Kidney (tissue), 14 donors: Measurements from ENCODE around the gene ST8SIA1. TPM values are rescaled to one million over a fixed set of nuclear protein-coding genes. Genes with fewer than 3 reads are reported as not detected.

Experiments
- DNase-seq, 5 donors: peaks; one replicate each; pipeline ENCODE4 v3.0.0-alpha.2; 2013 to 2020
- FAIRE-seq: peaks from 2 replicates; lab custom pipeline; 2012; peaks lifted over from hg19 to GRCh38; lab: Jason Lieb, UNC
- H3K27ac ChIP-seq, 2 donors: one replicate each; pipeline ENCODE4 v1.7.0; 2013; ENCODE audit warnings: low read depth in 2 of 2, low read length in 2 of 2, inconsistent platforms in 1 of 2
- H3K27me3 ChIP-seq: one replicate; pipeline ENCODE4 v1.7.1; 2013; ENCODE audit warnings: low read length, inconsistent platforms; ENCODE audit not compliant: control insufficient read depth, insufficient read depth
- H3K36me3 ChIP-seq, 3 donors: one replicate each; pipeline versions ENCODE4 v1.7.0 to v1.7.1; 2013; ENCODE audit warnings: low read length in 3 of 3, control low read depth in 1 of 3, inconsistent platforms in 1 of 3; ENCODE audit not compliant: insufficient read depth in 3 of 3, control insufficient read depth in 2 of 3
- H3K4me1 ChIP-seq, 3 donors: one replicate each; pipeline versions ENCODE4 v1.7.0 to v1.7.1; 2013; ENCODE audit warnings: low read length in 3 of 3, inconsistent platforms in 1 of 3, low read depth in 1 of 3; ENCODE audit not compliant: control insufficient read depth in 2 of 3, insufficient read depth in 2 of 3
- H3K4me3 ChIP-seq, 3 donors: one replicate each; pipeline versions ENCODE4 v1.7.0 to v1.8.1; 2013; ENCODE audit warnings: low read length in 3 of 3, control low read depth in 1 of 3, inconsistent platforms in 1 of 3
- H3K9ac ChIP-seq, 3 donors: one replicate each; pipeline versions ENCODE4 v1.7.0 to v1.7.1; 2013; ENCODE audit warnings: low read length in 3 of 3, control low read depth in 1 of 3, inconsistent platforms in 1 of 3
- H3K9me3 ChIP-seq, 3 donors: one replicate each; pipeline versions ENCODE4 v1.7.0 to v1.7.1; 2013; ENCODE audit warnings: low read length in 3 of 3, control low read depth in 1 of 3, inconsistent platforms in 1 of 3; ENCODE audit not compliant: control insufficient read depth in 2 of 3, insufficient read depth in 1 of 3
- CTCF ChIP-seq: IDR thresholded peaks from 3 replicates; pipeline ENCODE4 v1.5.1; 2012; ENCODE audit warnings: mild to moderate bottlenecking, moderate library complexity, borderline replicate concordance; ENCODE audit not compliant: insufficient read depth; ENCODE audit errors: extremely low read depth
- intact Hi-C: fragments of 100-400 bp; cut with DNase I; formaldehyde crosslinking; loops from one replicate; pipeline ENCODE4 v1.11.1; 2022
- polyA plus RNA-seq: library from polyadenylated mRNA; stranded (reverse); fragments of 350-450 nt; fragmentation: Illumina TruSeq; extraction: RNeasy Lipid Tissue Mini Kit (QIAGEN cat#74804); gene quantifications from one replicate; pipeline ENCODE4 v1.2.3, GENCODE V29; 2014; ENCODE audit warnings: low read depth, low replicate concordance; ENCODE audit not compliant: insufficient read depth
- total RNA-seq: library from RNA; stranded (reverse); fragmentation: NEBNext Ultra II Directional; extraction: Animal tissue kit (Norgen Biotek cat#: 25700); gene quantifications from one replicate; pipeline ENCODE4 v1.2.1, GENCODE V29; 2021
- donor health status: control.
- donor health status: control.
- donor health status: control.
- donor health status: control.
- donor health status: control.
- donor health status: DM: yes; HTN: yes; CAD: no.
- donor health status: Normal renal cell carcinoma (clear cell type).

Gene ST8SIA1
- total and polyA plus RNA-seq, 2 donors from 2014 or later = 2.8 to 4.7 TPM

DNA sequence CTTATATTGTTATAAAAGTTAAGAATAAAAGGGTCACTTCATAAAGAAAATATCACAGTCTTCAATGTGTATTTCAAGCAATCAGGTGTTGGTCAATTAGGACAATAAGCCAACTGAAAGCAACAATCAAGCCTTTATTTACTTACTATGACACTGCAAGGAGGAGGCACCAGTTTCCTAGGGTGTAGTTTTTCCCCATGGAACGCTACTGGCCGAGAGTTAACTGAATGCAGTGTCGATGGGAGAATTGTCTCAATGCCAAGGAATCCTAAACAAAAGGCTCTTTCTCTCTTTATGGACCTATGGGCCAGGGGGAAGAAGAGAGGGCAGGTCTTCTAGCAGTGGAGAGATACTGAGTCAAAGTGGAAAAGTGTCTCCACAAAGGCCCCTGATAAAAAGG is 146.1 kb downstream of the ST8SIA1 start:
- Histone ChIP-seq H3K4me1 (no peaks in the 10 kb centered on the region), H3K36me3 (no peaks in the 10 kb centered on the region), H3K4me3 (no peak overlapping the region), H3K9ac (no peak overlapping the region), H3K27me3 (no peaks in the 10 kb centered on the region), H3K27ac (no peak overlapping the region), H3K9me3 (no peaks in the 10 kb centered on the region)
- DNase-seq (no peak), FAIRE-seq (no peak)
- intact Hi-C loops = no loop called here
- TF ChIP-seq CTCF = no peak

GRCh38 chr12:22180705-22181104 is 153.8 kb downstream of the ST8SIA1 start:
- DNase-seq (no peak), FAIRE-seq (no peak)
- no peaks in the 10 kb centered on the region for H3K9me3 ChIP-seq
- intact Hi-C loops = no loop called here
- H3K27ac ChIP-seq = no peak overlapping the region
- no peaks in the 10 kb centered on the region for H3K36me3 ChIP-seq
- TF ChIP-seq CTCF = no peak
- H3K4me1 ChIP-seq = no peaks in the 10 kb centered on the region
- H3K27me3 ChIP-seq = no peaks in the 10 kb centered on the region
- no peak overlapping the region for H3K4me3 ChIP-seq
- no peak overlapping the region for H3K9ac ChIP-seq

GRCh38 chr12:22173177-22173576 is 161.3 kb downstream of the ST8SIA1 start:
- Histone ChIP-seq H3K27ac (no peak overlapping the region), H3K9me3 (no peaks in the 10 kb centered on the region), H3K36me3 (no peaks in the 10 kb centered on the region), H3K9ac (no peak overlapping the region), H3K4me3 (no peak overlapping the region), H3K27me3 (no peaks in the 10 kb centered on the region), H3K4me1 (no peaks in the 10 kb centered on the region)
- FAIRE-seq (no peak), DNase-seq (peak in 1 of 5 donors; percentile 15)
- no peak for TF ChIP-seq CTCF
- intact Hi-C loops = no loop called here

DNA sequence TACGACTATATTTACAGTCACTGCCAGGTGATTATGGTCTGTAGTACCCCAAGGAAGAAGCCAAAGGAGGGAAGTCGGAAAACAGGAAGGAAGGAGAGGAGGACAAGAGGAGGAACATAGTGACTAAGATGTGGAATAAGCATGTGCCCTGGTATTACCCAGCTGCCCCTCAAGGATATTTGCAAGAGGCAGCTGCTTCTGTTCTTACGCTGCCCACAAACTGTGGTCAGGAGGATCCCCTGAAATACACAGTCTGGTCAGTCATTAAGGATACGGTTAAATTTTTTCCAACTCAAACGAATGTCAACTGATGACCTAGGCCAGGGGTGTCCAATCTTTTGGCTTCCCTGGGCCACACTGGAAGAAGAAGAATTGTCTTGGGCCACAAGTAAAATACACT is 162.0 kb downstream of the ST8SIA1 start:
- H3K9ac ChIP-seq = no peak overlapping the region
- no peaks in the 10 kb centered on the region for H3K9me3 ChIP-seq
- no peak overlapping the region for H3K27ac ChIP-seq
- H3K4me3 ChIP-seq = no peak overlapping the region
- H3K27me3 ChIP-seq = no peaks in the 10 kb centered on the region
- H3K4me1 ChIP-seq = no peaks in the 10 kb centered on the region
- no peak for DNase-seq
- no peaks in the 10 kb centered on the region for H3K36me3 ChIP-seq
- no peak for FAIRE-seq
- intact Hi-C loops = no loop called here
- no peak for TF ChIP-seq CTCF
